SU-DHL-6 (cell line): ENCODE data around the gene LGALS4.

Experiments used
- H2AFZ ChIP-seq: fragments of 200-600 bp; sonication (generic); 2 replicates; pipeline ENCODE4 v1.6.1; 2014; ENCODE audit warnings: low read depth, mild to moderate bottlenecking, moderate library complexity, mixed read lengths, antibody characterized with exemption, low read length; ENCODE audit not compliant: severe bottlenecking
- H3F3A ChIP-seq: fragments of 200-600 bp; shearing (Covaris generic); 2 replicates; pipeline ENCODE4 v1.6.0; 2016; ENCODE audit warnings: antibody characterized with exemption, mild to moderate bottlenecking; ENCODE audit not compliant: insufficient read depth
- H3K27ac ChIP-seq: fragments of 200-600 bp; sonication (generic); 2 replicates; pipeline ENCODE4 v1.5.1; 2016; ENCODE audit warnings: low read depth, mild to moderate bottlenecking, low read length, moderate library complexity, mixed read lengths
- H3K27me3 ChIP-seq: fragments of 200-600 bp; sonication (generic), shearing (Covaris generic); 2 replicates; pipeline ENCODE4 v1.6.0; 2014; ENCODE audit warnings: mild to moderate bottlenecking, low read length
- H3K36me3 ChIP-seq: fragments of 200-600 bp; sonication (generic); 2 replicates; pipeline ENCODE4 v1.6.1; 2014; ENCODE audit warnings: mild to moderate bottlenecking, low read length, mixed read lengths
- H3K4me2 ChIP-seq: fragments of 300-600, 200-600 bp; shearing (Covaris generic), sonication (generic); 2 replicates; pipeline ENCODE4 v1.6.0; 2014; ENCODE audit warnings: low read length, low read depth, mild to moderate bottlenecking; ENCODE audit not compliant: poor library complexity, severe bottlenecking
- H3K4me3 ChIP-seq: fragments of 200-600 bp; sonication (generic); 2 replicates; pipeline ENCODE4 v1.5.1; 2014; ENCODE audit warnings: antibody characterized with exemption, low read length, mild to moderate bottlenecking, mixed read lengths; ENCODE audit not compliant: insufficient read depth, poor library complexity, severe bottlenecking
- H3K79me2 ChIP-seq: fragments of 200-600 bp; sonication (generic); 2 replicates; pipeline ENCODE4 v1.6.1; 2014; ENCODE audit warnings: mild to moderate bottlenecking, low read length, moderate library complexity; ENCODE audit not compliant: insufficient read depth
- H3K9ac ChIP-seq: fragments of 200-600 bp; sonication (generic); 2 replicates; pipeline ENCODE4 v1.7.0; 2014; ENCODE audit warnings: mild to moderate bottlenecking, low read length
- H3K9me2 ChIP-seq: fragments of 200-600 bp; sonication (generic); replicated peaks from 2 replicates; pipeline ENCODE4 v1.6.1; 2014; ENCODE audit warnings: low read length; ENCODE audit not compliant: insufficient read depth
- H3K9me3 ChIP-seq: fragments of 200-600 bp; sonication (generic); 2 replicates; pipeline ENCODE4 v1.6.1; 2014; ENCODE audit warnings: low read length, mixed read lengths; ENCODE audit not compliant: insufficient read depth
- H4K20me1 ChIP-seq: fragments of 200-600 bp; sonication (generic); 2 replicates; pipeline ENCODE4 v1.6.1; 2014; ENCODE audit warnings: low read depth, mild to moderate bottlenecking, antibody characterized with exemption, low read length, moderate library complexity, mixed read lengths
- CTCF ChIP-seq: fragments of 200-600 bp; sonication (generic); IDR thresholded peaks from one replicate; pipeline ENCODE4 v1.5.1; 2017; ENCODE audit warnings: antibody characterized with exemption, mild to moderate bottlenecking, low read length, moderate library complexity; ENCODE audit not compliant: insufficient read depth, poor library complexity, severe bottlenecking
- EZH2phosphoT487 ChIP-seq: fragments of 200-600 bp; sonication (generic), shearing (Covaris generic); conservative IDR thresholded peaks from 2 replicates; pipeline ENCODE4 v1.6.1; 2018; ENCODE audit warnings: mild to moderate bottlenecking, antibody characterized with exemption, low read length, moderate library complexity, mixed read lengths

Gene LGALS4

GRCh38 chr19:38838208-38838985 lies 25.7 kb upstream of the LGALS4 start:
- Histone ChIP-seq H4K20me1 (peaks cover 31% of the 10 kb centered on the region), H3K9me3 (no peaks in the 10 kb centered on the region), H3K36me3 (peaks cover 42% of the 10 kb centered on the region), H2AFZ (no peak overlapping the region), H3F3A (peaks cover 71% of the 10 kb centered on the region), H3K9me2 (no peaks in the 10 kb centered on the region), H3K27me3 (no peaks in the 10 kb centered on the region), H3K79me2 (peaks cover 25% of the 10 kb centered on the region), H3K9ac (no peak overlapping the region), H3K4me3 (no peak overlapping the region), H3K4me2 (no peak overlapping the region), H3K27ac (no peak overlapping the region)
- no peak for TF ChIP-seq EZH2phosphoT487
- TF ChIP-seq CTCF: no peak

GRCh38 chr19:38837656-38838121 lies 24.9 kb upstream of the LGALS4 start:
- Histone ChIP-seq H3K9me2 (no peaks in the 10 kb centered on the region), H3K27me3 (no peaks in the 10 kb centered on the region), H3K4me2 (no peak overlapping the region), H3F3A (peaks cover 78% of the 10 kb centered on the region), H3K9ac (no peak overlapping the region), H3K4me3 (no peak overlapping the region), H4K20me1 (peaks cover 24% of the 10 kb centered on the region), H3K27ac (no peak overlapping the region), H2AFZ (no peak overlapping the region), H3K36me3 (peaks cover 35% of the 10 kb centered on the region), H3K79me2 (peaks cover 18% of the 10 kb centered on the region), H3K9me3 (no peaks in the 10 kb centered on the region)
- no peak for TF ChIP-seq EZH2phosphoT487
- TF ChIP-seq CTCF: no peak

- Histone ChIP-seq H3K4me3 (no peak overlapping the region), H3K27ac (no peak overlapping the region), H3K9ac (no peak overlapping the region), H2AFZ (no peak overlapping the region), H3K9me3 (no peaks in the 10 kb centered on the region), H4K20me1 (peaks cover 18% of the 10 kb centered on the region), H3K9me2 (no peaks in the 10 kb centered on the region), H3K79me2 (peaks cover 12% of the 10 kb centered on the region), H3K27me3 (no peaks in the 10 kb centered on the region), H3K36me3 (peaks cover 30% of the 10 kb centered on the region), H3F3A (peaks cover 73% of the 10 kb centered on the region), H3K4me2 (no peak overlapping the region)
- TF ChIP-seq EZH2phosphoT487 (no peak), CTCF (no peak)
Measured at GRCh38 chr19:38836983-38837626, 24.4 kb upstream of the LGALS4 start.
